Pancreas (tissue), 10 donors: ENCODE measurements around the gene CRAMP1. TPM values are rescaled to one million over a fixed set of nuclear protein-coding genes. Genes with fewer than 3 reads are reported as not detected.
A peak's percentile ranks its signal among the peaks of the same experiment; 100 is the strongest.

Experiments used
- ATAC-seq, 4 donors: fragments of 200-7000 bp; cut with Tn5 transposase; one replicate each; pipeline versions ENCODE4 v1.8.0 to v1.9.1; 2020; ENCODE audit warnings: mild to moderate bottlenecking in 4 of 4, moderate library complexity in 4 of 4
- DNase-seq, 6 donors: peaks; one replicate each; pipeline ENCODE4 v3.0.0-alpha.2; 2020
- FAIRE-seq: peaks from 2 replicates; lab custom pipeline; 2012; peaks lifted over from hg19 to GRCh38; lab: Jason Lieb, UNC
- H3K27ac ChIP-seq, 4 donors: fragments of 200-600 bp; sonication (generic); 1 replicate in 3 of 4; 2 replicates in 1 of 4; pipeline versions ENCODE4 v1.5.0 to v1.8.0; 2020
- H3K27me3 ChIP-seq, 4 donors: fragments of 200-600 bp; one replicate each; pipeline ENCODE4 v1.8.0; 2021
- H3K36me3 ChIP-seq, 3 donors: fragments of 200-600 bp; sonication (generic) in 1 of 3; one replicate each; pipeline versions ENCODE4 v1.5.0 to v1.8.0; 2020 to 2021
- H3K4me1 ChIP-seq, 3 donors: fragments of 200-600 bp; one replicate each; pipeline ENCODE4 v1.8.0; 2021
- H3K4me3 ChIP-seq, 4 donors: fragments of 200-600 bp; sonication (generic) in 2 of 4; one replicate each; pipeline versions ENCODE4 v1.5.0 to v1.8.0; 2020 to 2021
- H3K9me3 ChIP-seq, 4 donors: fragments of 200-600 bp; one replicate each; pipeline ENCODE4 v1.8.0; 2021
- CTCF ChIP-seq, 4 donors: fragments of 200-600 bp; sonication (generic) in 3 of 4; IDR thresholded peaks; one replicate each; pipeline versions ENCODE4 v1.5.0 to v1.8.0; 2021; ENCODE audit warnings: antibody characterized with exemption in 4 of 4
- WGBS, 2 donors: extraction: QIAGEN DNeasy Blood & Tissue Kit; methylation state at CpG; one replicate each; pipeline ENCODE4 v1.1.7; 2013; 5-methylcytosine and 5-hydroxymethylcytosine counted together
- intact Hi-C, 3 donors: fragments of 100-400 bp; cut with DNase I; formaldehyde crosslinking; loops; one replicate each; pipeline versions ENCODE4 v1.11.1 to v1.14.2; 2022
- polyA plus RNA-seq, 2 donors: library from polyadenylated mRNA; stranded (reverse); fragments of 200-250 nt; gene quantifications; one replicate each; pipeline ENCODE4 v1.2.3, GENCODE V29; 2013
- total RNA-seq, 6 donors: library from RNA; stranded (reverse); fragmentation: NEBNext Ultra II Directional in 4 of 6; extraction: Animal tissue kit (Norgen Biotek cat#: 25700) in 4 of 6; gene quantifications; one replicate each; pipeline versions ENCODE4 v1.2.1 to v1.2.4, GENCODE V29; 2021 to 2023
- donor health status: healthy with polysubstance abuse.
- donor health status: DM: no; HTN: no; CAD: no; lungs with moderate emphysema.
- donor health status: DM: no; HTN: no; CAD: no.
- donor health status: control.
- donor health status: control.
- donor health status: Bipolar disorder and iron deficiency.
- donor health status: DM: yes; HTN: yes; CAD: no.
- donor health status: DM: no; HTN: no; CAD: no.
- donor health status: DM: no; HTN: no; CAD: no.
- donor health status: DM: yes; HTN: yes; CAD: no.

Gene CRAMP1
- total RNA-seq (10 to 100 TPM in 1 of 6 donors, 1 to 10 TPM in 5; 4.6 to 13.8 (median 6.7) TPM), polyA plus RNA-seq (10 to 100 TPM in 1 of 2 donors, 1 to 10 TPM in 1; 9.0 to 16.2 TPM)

DNA sequence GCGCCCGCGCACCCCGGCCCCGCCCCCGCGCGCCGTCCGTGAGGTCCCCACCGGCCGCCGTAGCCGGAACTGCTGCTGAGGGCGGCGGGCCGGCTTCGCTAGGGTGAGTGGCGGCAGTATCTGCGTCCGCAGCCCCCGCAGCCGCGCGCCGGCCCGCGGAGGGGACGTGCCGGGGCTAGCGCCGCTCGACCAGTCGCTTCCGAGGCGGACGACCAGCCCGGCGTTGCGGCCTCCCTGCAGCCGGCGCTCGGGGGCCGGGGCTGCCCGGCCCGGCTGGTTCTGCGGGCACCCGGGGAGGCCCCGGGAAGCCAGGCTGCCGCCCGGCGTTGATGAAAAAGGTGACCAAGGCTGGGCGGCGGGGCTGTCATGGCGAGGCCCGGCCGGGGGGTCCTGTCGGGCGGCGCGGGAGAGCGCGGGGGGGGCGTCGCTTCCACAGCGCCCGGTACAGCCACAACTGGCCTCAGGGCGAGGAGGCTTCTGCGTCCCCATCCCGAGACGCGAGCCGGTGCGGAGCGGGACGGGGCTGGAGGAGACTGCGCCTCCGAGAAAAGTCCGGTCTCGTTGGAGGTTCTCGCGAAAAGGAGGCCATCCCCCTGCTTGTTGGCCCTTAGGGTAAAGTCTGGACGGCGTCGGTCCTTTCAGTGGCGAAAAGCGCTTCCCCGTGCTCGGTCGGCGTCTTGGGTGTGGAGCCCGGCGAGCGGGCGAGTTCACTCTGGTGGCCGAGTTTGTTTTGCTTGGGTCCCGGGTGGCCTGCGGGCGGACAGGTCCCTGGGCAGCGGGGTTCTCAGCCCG is at the start of gene CRAMP1:
Gene CRAMP1, plus strand, starts transcription at position 41 of the 792 bp plus-strand sequence. CDS start 2,280 bp downstream, outside the sequence.
- WGBS, 2 donors, result 1% methylated on average over 61 to 101 of the region's 101 CpGs
- DNase-seq (peak in 3 of 6 donors; percentile 22 to 80 (median 39)), ATAC-seq (no peak), FAIRE-seq (no peak)
- Histone ChIP-seq H3K4me1 (peaks cover 7 to 24% (median 11%) of the 10 kb centered on the region in 3 donors), H3K27me3 (no peaks in the 10 kb centered on the region), H3K4me3 (peak within 1 kb of the TSS; percentile 80 to 89 (median 84)), H3K27ac (peak within 1 kb of the TSS; percentile 53 to 80 (median 72)), H3K36me3 (no peaks in the 10 kb centered on the region), H3K9me3 (no peaks in the 10 kb centered on the region)
- TF ChIP-seq CTCF (IDR thresholded peaks at IDR 0.05), result no peak
- intact Hi-C loops, result no loop called here

- ATAC-seq (no peak), FAIRE-seq (no peak), DNase-seq (no peak)
- H3K4me3 ChIP-seq, result no peak overlapping the region
- H3K36me3 ChIP-seq, result peaks cover 0 to 16% (median 0%) of the 10 kb centered on the region in 3 donors
- no peak for TF ChIP-seq CTCF (IDR thresholded peaks at IDR 0.05)
- no peaks in the 10 kb centered on the region for H3K4me1 ChIP-seq
- no peaks in the 10 kb centered on the region for H3K9me3 ChIP-seq
- H3K27ac ChIP-seq, result no peak overlapping the region
- intact Hi-C loops, result no loop called here
- 94 to 95% methylated on average over 20 of the region's 20 CpGs for WGBS, 2 donors
- H3K27me3 ChIP-seq, result no peaks in the 10 kb centered on the region
These were observed 48.4 kb upstream of the CRAMP1 start for GRCh38 chr16:1563786-1564185.

- FAIRE-seq (no peak), ATAC-seq (no peak), DNase-seq (no peak)
- Histone ChIP-seq H3K9me3 (no peaks in the 10 kb centered on the region), H3K27ac (no peak overlapping the region), H3K4me1 (no peaks in the 10 kb centered on the region), H3K27me3 (no peaks in the 10 kb centered on the region), H3K36me3 (peaks cover 0 to 16% (median 0%) of the 10 kb centered on the region in 3 donors), H3K4me3 (no peak overlapping the region)
- TF ChIP-seq CTCF (IDR thresholded peaks at IDR 0.05), result no peak
- WGBS, 2 donors, result 75 to 83% methylated on average over 9 of the region's 9 CpGs
- intact Hi-C loops, result no loop called here
These were observed 47.8 kb upstream of the CRAMP1 start for GRCh38 chr16:1564325-1564724.

GRCh38 chr16:1565083-1565805 is 46.9 kb upstream of the CRAMP1 start:
- no peaks in the 10 kb centered on the region for H3K27me3 ChIP-seq
- ATAC-seq, result no peak
- H3K36me3 ChIP-seq, result peaks cover 0 to 16% (median 0%) of the 10 kb centered on the region in 3 donors
- FAIRE-seq, result no peak
- intact Hi-C loops, result no loop called here
- TF ChIP-seq CTCF (IDR thresholded peaks at IDR 0.05), result no peak
- DNase-seq, result no peak
- H3K27ac ChIP-seq, result no peak overlapping the region
- H3K9me3 ChIP-seq, result no peaks in the 10 kb centered on the region
- WGBS, 2 donors, result 87 to 92% methylated on average over 16 of the region's 16 CpGs
- H3K4me1 ChIP-seq, result no peaks in the 10 kb centered on the region
- H3K4me3 ChIP-seq, result no peak overlapping the region
